Forelimb muscle (tissue), 1 donor: Measurements from ENCODE around the gene RNF180. TPM values are rescaled to one million over a fixed set of nuclear protein-coding genes. Genes with fewer than 3 reads are reported as not detected.
"Not testable (repeated sequence)": the region's sequence is repeated elsewhere in the genome, so short reads cannot be mapped to it uniquely, and the experiment has no call there.

Experiments used
- DNase-seq: peaks from one replicate; pipeline ENCODE4 v3.0.0-alpha.2; 2013; ENCODE audit warnings: low read depth
- polyA plus RNA-seq: library from polyadenylated mRNA; unstranded; fragments of 120-200 nt; gene quantifications from one replicate; pipeline ENCODE4 v1.2.1, GENCODE V29; 2013; ENCODE audit not compliant: insufficient read length

Gene RNF180
- polyA plus RNA-seq, 1 donor, result 1.6 TPM

GRCh38 chr5:64384765-64385164 lies 219.1 kb downstream of the RNF180 start:
- no peak for DNase-seq

- DNase-seq, result no peak
Measured at GRCh38 chr5:64397552-64397951, 231.9 kb downstream of the RNF180 start.

GRCh38 chr5:64398735-64399134 lies 233.1 kb downstream of the RNF180 start:
- DNase-seq, result not testable (repeated sequence)

GRCh38 chr5:64407103-64407825 lies 241.6 kb downstream of the RNF180 start:
- DNase-seq, result not testable (repeated sequence)

- DNase-seq, result no peak
Measured at GRCh38 chr5:64417390-64417789, 251.7 kb downstream of the RNF180 start.

GRCh38 chr5:64418013-64418412 lies 252.4 kb downstream of the RNF180 start:
- no peak for DNase-seq

Other genes with a start within 250 kb of the RNF180 start
- gene HTR1A, start 203.4 kb upstream of the RNF180 start, polyA plus RNA-seq, result not detected